Endothelial cell of umbilical vein (primary cell): ENCODE data around the gene TBXT. TPM values are rescaled to one million over a fixed set of nuclear protein-coding genes. Genes with fewer than 3 reads are reported as not detected.

ENCODE experiments used
- BruUV-seq: library from RNA; stranded (reverse); fragments of 400-500 nt; replicated peaks from 2 replicates; lab custom pipeline; 2021; lab: Mats Ljungman, UMichigan
- CTCF ChIA-PET: fragments of 300-600, 350-600 bp; sonication (Branson Sonifier 250); formaldehyde crosslinking; loops from one replicate; lab custom pipeline; 2021; ENCODE audit warnings: antibody characterized with exemption, inconsistent platforms; lab: Charles Lee
- POLR2A ChIA-PET: fragments of 300-600, 350-600 bp; sonication (Branson Sonifier 250); formaldehyde crosslinking; loops from one replicate; lab custom pipeline; 2021; ENCODE audit warnings: antibody characterized with exemption, inconsistent platforms; lab: Charles Lee
- DNase-seq: peaks from one replicate; pipeline ENCODE4 v3.0.0-alpha.2; 2011; ENCODE audit warnings: low read depth, low spot score
- FAIRE-seq: peaks from 2 replicates; lab custom pipeline; 2011; peaks lifted over from hg19 to GRCh38; lab: Jason Lieb, UNC
- H2AFZ ChIP-seq: 2 replicates; pipeline ENCODE4 v1.6.0; 2012; ENCODE audit warnings: low read depth, low read length, control low read depth, inconsistent platforms
- H3K27ac ChIP-seq: 2 replicates; pipeline ENCODE4 v1.5.1; 2011; ENCODE audit warnings: low read depth, mild to moderate bottlenecking, control low read depth, low read length, moderate library complexity; ENCODE audit not compliant: insufficient read depth
- H3K27me3 ChIP-seq, 2 experiments: 2 replicates each; pipeline versions ENCODE4 v1.6.0 to v1.6.1; 2011; ENCODE audit warnings: low read length in 2 of 2, mixed read lengths in 1 of 2; ENCODE audit not compliant: control insufficient read depth in 2 of 2, insufficient read depth in 2 of 2
- H3K36me3 ChIP-seq, 2 experiments: 2 replicates in 1 of 2; 3 replicates in 1 of 2; pipeline ENCODE4 v1.5.1; 2011; ENCODE audit warnings: low read length in 2 of 2, mild to moderate bottlenecking in 1 of 2, moderate library complexity in 1 of 2; ENCODE audit not compliant: control insufficient read depth in 2 of 2, insufficient read depth in 2 of 2; ENCODE audit errors: extremely low read depth in 1 of 2
- H3K4me1 ChIP-seq: 3 replicates; pipeline ENCODE4 v1.5.1; 2011; ENCODE audit warnings: mild to moderate bottlenecking, low read length; ENCODE audit not compliant: control insufficient read depth, insufficient read depth; ENCODE audit errors: extremely low read depth
- H3K4me2 ChIP-seq: 2 replicates; pipeline ENCODE4 v1.6.1; 2011; ENCODE audit warnings: low read length, control low read depth, mixed read lengths; ENCODE audit not compliant: insufficient read depth
- H3K4me3 ChIP-seq, 3 experiments: fragments of 200-600 bp in 1 of 3; sonication (generic), shearing (Covaris generic) in 1 of 3; replicated peaks in 1 of 3; 2 replicates each; pipeline ENCODE4 v1.5.1; 2011 to 2016; ENCODE audit warnings: control low read depth in 3 of 3, low read length in 3 of 3, mild to moderate bottlenecking in 2 of 3, inconsistent platforms in 1 of 3, low read depth in 1 of 3, moderate library complexity in 1 of 3; ENCODE audit not compliant: insufficient read depth in 1 of 3
- H3K79me2 ChIP-seq: 2 replicates; pipeline ENCODE4 v1.6.0; 2012; ENCODE audit warnings: low read length, inconsistent platforms; ENCODE audit not compliant: control insufficient read depth, insufficient read depth
- H3K9ac ChIP-seq: replicated peaks from 2 replicates; pipeline ENCODE3; 2011; ENCODE audit warnings: low read length, control low read depth; ENCODE audit not compliant: insufficient read depth; ENCODE audit errors: extremely low read depth
- H3K9me1 ChIP-seq: replicated peaks from 3 replicates; pipeline ENCODE4 v1.6.0; 2011; ENCODE audit warnings: mild to moderate bottlenecking, low read length; ENCODE audit not compliant: control insufficient read depth, insufficient read depth; ENCODE audit errors: extremely low read depth
- H3K9me3 ChIP-seq: replicated peaks from 2 replicates; pipeline ENCODE4 v1.5.1; 2012; ENCODE audit warnings: low read length, inconsistent platforms; ENCODE audit not compliant: control insufficient read depth, insufficient read depth
- H4K20me1 ChIP-seq: replicated peaks from 2 replicates; pipeline ENCODE3; 2011; ENCODE audit warnings: mild to moderate bottlenecking, low read length; ENCODE audit not compliant: control insufficient read depth, insufficient read depth; ENCODE audit errors: extremely low read depth
- CTCF ChIP-seq, 2 donors: IDR thresholded peaks; 1 replicate in 1 of 2; 2 replicates in 1 of 2; pipeline ENCODE4 v1.5.1; 2011; ENCODE audit warnings: low read length in 2 of 2, mild to moderate bottlenecking in 2 of 2, moderate library complexity in 2 of 2, control low read depth in 1 of 2, inconsistent platforms in 1 of 2, low read depth in 1 of 2; ENCODE audit not compliant: insufficient read depth in 1 of 2; ENCODE audit errors: extremely low read depth in 1 of 2
- EZH2 ChIP-seq: IDR thresholded peaks from 2 replicates; pipeline ENCODE4 v1.6.1; 2012; ENCODE audit warnings: borderline replicate concordance, low read depth, mild to moderate bottlenecking, moderate library complexity, low read length, inconsistent platforms; ENCODE audit not compliant: severe bottlenecking
- FOS ChIP-seq: IDR thresholded peaks from 2 replicates; pipeline ENCODE4 v1.6.1; 2011; ENCODE audit warnings: mild to moderate bottlenecking, low read length, moderate library complexity, borderline replicate concordance; ENCODE audit not compliant: insufficient read depth
- GATA2 ChIP-seq: IDR thresholded peaks from 2 replicates; pipeline ENCODE4 v1.7.0; 2011; ENCODE audit warnings: low read depth, mild to moderate bottlenecking, moderate library complexity, mixed read lengths, low read length; ENCODE audit not compliant: insufficient read length, insufficient read depth
- JUN ChIP-seq: IDR thresholded peaks from 2 replicates; pipeline ENCODE4 v1.6.1; 2011; ENCODE audit warnings: borderline replicate concordance, low read depth; ENCODE audit not compliant: insufficient read length, insufficient read depth
- MAX ChIP-seq: IDR thresholded peaks from 2 replicates; pipeline ENCODE4 v1.6.1; 2011; ENCODE audit not compliant: insufficient read depth, insufficient read length
- MYC ChIP-seq: IDR thresholded peaks from one replicate; pipeline ENCODE4 v1.6.1; 2011; ENCODE audit warnings: mild to moderate bottlenecking, low read depth, low read length
- POLR2A ChIP-seq: IDR thresholded peaks from 2 replicates; pipeline ENCODE4 v1.6.1; 2012; ENCODE audit warnings: low read depth, mild to moderate bottlenecking, control low read depth, low read length
- POLR2AphosphoS5 ChIP-seq: IDR thresholded peaks from 2 replicates; pipeline ENCODE4 v1.6.1; 2012; ENCODE audit warnings: low read depth, mild to moderate bottlenecking, control low read depth, low read length, moderate library complexity; ENCODE audit not compliant: insufficient read depth
- dilution Hi-C: fragments of 300-500 bp; cut with MboI; formaldehyde crosslinking; loops from one replicate; pipeline ENCODE4 v1.15.0; 2019; ENCODE audit warnings: low sequenced_read_pairs; ENCODE audit not compliant: extremely low pct_ligation_motif_present
- intact Hi-C: fragments of 100-400 bp; cut with micrococcal nuclease; formaldehyde crosslinking; loops from one replicate; pipeline ENCODE4 v1.10.0; 2022
- polyA plus RNA-seq, 4 experiments: library from polyadenylated mRNA; depleted of rRNA in 3 of 4; stranded (reverse) in 3 of 4; unstranded in 1 of 4; fragments of >200 nt; gene quantifications; 2 replicates each; pipeline versions ENCODE4 v1.2.1 to v1.2.3, GENCODE V29; 2011 to 2012; ENCODE audit warnings: missing spikeins in 1 of 4
- total RNA-seq: library from RNA; stranded (reverse); gene quantifications from 2 replicates; pipeline ENCODE4 v1.2.3, GENCODE V29; 2021

Gene TBXT
- total and polyA plus RNA-seq, 2 donors (not counting 3 experiments of a cell fraction or from before 2014, with no cell fraction given) = not detected

GRCh38 chr6:166115609-166116008, 52.0 kb downstream of the TBXT start:
- ChIA-PET POLR2A (no interaction called here), CTCF (no interaction called here)
- Histone ChIP-seq H4K20me1 (no peaks in the 10 kb centered on the region), H3K9me1 (no peaks in the 10 kb centered on the region), H3K27me3 (no peaks in the 10 kb centered on the region), H3K36me3 (no peaks in the 10 kb centered on the region), H3K4me2 (no peak overlapping the region), H2AFZ (no peak overlapping the region), H3K4me3 (no peak overlapping the region), H3K79me2 (no peaks in the 10 kb centered on the region), H3K27ac (no peak overlapping the region), H3K9me3 (no peaks in the 10 kb centered on the region), H3K9ac (no peak overlapping the region), H3K4me1 (no peaks in the 10 kb centered on the region)
- FAIRE-seq (no peak), DNase-seq (no peak)
- intact Hi-C loops = no loop called here
- dilution Hi-C loops = no loop called here
- BruUV-seq = no TSS peak
- TF ChIP-seq EZH2 (no peak), FOS (no peak), POLR2A (no peak), MAX (no peak), MYC (no peak), CTCF (IDR thresholded peaks at IDR 0.05; ENCODE audit: extremely low read depth in 1 of 2, insufficient read depth in 1 of 2, low read depth in 1 of 2, low read length in 2 of 2) (no peak), POLR2AphosphoS5 (no peak), JUN (no peak), GATA2 (no peak)
